HG03066 (cell line): ENCODE data around the gene MRC1.

Source experiments
- ATAC-seq: cut with Tn5 transposase; IDR thresholded peaks from one replicate; pipeline ENCODE4 v1.9.1; 2021; ENCODE audit warnings: low read depth; ENCODE audit not compliant: unreplicated experiment

MRC1 gene

GRCh38 chr10:17795083-17795482, 14.1 kb upstream of the MRC1 start:
- ATAC-seq = no peak

GRCh38 chr10:17795813-17796594, 13.1 kb upstream of the MRC1 start:
- ATAC-seq = no peak

- no peak for ATAC-seq
Measured at GRCh38 chr10:17801507-17801906, 7.6 kb upstream of the MRC1 start.

- no peak for ATAC-seq
Measured at GRCh38 chr10:17802350-17802749, 6.8 kb upstream of the MRC1 start.

- no peak for ATAC-seq
Measured at GRCh38 chr10:17802976-17803375, 6.2 kb upstream of the MRC1 start.

- ATAC-seq = no peak
Measured at GRCh38 chr10:17805330-17805729, 3.8 kb upstream of the MRC1 start.

GRCh38 chr10:17805921-17806577, 3.1 kb upstream of the MRC1 start:
- peak; percentile 58 for ATAC-seq

- no peak for ATAC-seq
Measured at GRCh38 chr10:17811146-17811865, 2.2 kb downstream of the MRC1 start.

- ATAC-seq = no peak
Measured at GRCh38 chr10:17814973-17815372, 5.8 kb downstream of the MRC1 start.

- ATAC-seq = no peak
Measured at GRCh38 chr10:17816199-17816598, 7.1 kb downstream of the MRC1 start.

GRCh38 chr10:17817316-17817715, 8.2 kb downstream of the MRC1 start:
- ATAC-seq = no peak

- ATAC-seq = no peak
Measured at GRCh38 chr10:17817790-17818189, 8.6 kb downstream of the MRC1 start.

GRCh38 chr10:17819836-17820235, 10.7 kb downstream of the MRC1 start:
- ATAC-seq = no peak

GRCh38 chr10:17820943-17821342, 11.8 kb downstream of the MRC1 start:
- no peak for ATAC-seq

- ATAC-seq = no peak
Measured at GRCh38 chr10:17821893-17822292, 12.7 kb downstream of the MRC1 start.

GRCh38 chr10:17831341-17831740, 22.2 kb downstream of the MRC1 start:
- no peak for ATAC-seq

GRCh38 chr10:17831896-17832295, 22.7 kb downstream of the MRC1 start:
- no peak for ATAC-seq

GRCh38 chr10:17833656-17834055, 24.5 kb downstream of the MRC1 start:
- ATAC-seq = no peak

GRCh38 chr10:17835688-17836087, 26.5 kb downstream of the MRC1 start:
- no peak for ATAC-seq

GRCh38 chr10:17836942-17837341, 27.8 kb downstream of the MRC1 start:
- no peak for ATAC-seq

GRCh38 chr10:17838080-17838648, 29.0 kb downstream of the MRC1 start:
- ATAC-seq = no peak
